Measurements from ENCODE around the gene COMP.

Gene COMP

DNA sequence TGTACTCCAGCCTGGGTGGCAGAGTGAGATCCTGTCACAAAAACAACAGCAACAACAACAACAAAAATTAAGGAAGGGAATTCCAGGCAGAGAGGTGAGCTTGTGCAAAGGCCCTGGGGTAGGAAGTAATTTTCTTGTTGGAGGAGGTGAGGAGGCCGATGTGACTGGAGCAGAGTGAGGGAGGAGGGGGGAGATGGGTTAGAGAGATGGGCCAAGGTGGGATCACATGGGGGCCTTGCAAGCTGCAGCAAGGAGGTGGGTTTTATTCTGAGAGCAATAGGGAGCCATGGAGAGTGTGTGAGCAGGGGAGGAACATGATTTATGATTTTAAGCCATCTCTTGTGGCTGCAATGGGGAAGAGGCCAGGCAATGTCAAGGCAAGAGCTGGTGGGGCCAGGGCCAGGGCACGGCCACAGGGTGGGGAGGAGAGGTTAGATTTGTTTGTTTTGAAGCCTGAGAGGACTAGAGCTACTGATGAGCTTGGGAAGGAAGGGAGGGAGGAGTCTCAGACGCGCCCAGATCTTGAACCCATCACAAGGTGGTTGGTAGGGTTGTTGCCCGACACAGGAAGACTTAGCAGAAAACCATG is 12.5 kb upstream of the COMP start:
- no peak for DNase-seq

DNA sequence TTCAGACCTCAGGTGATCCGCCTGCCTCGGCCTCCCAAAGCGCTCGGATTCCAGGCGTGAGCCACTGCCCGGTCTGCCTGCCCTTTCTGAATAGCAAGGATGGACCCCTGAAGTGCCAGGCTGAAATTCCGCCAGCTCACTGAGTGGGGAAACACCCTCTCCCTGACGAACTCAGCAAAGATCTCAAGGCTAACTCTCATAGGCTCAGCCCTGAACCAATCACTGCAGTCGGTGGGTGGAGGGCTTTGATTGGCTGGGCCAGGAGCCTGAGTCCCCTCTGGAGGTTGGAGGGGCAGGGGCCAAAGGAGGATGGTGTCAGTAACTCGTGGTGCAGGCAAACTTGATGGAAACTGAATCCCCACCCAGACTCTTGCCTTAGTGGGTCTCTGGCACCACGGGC is 11.2 kb upstream of the COMP start:
- DNase-seq: no peak

GRCh38 chr19:18800636-18801035 is 9.5 kb upstream of the COMP start:
- DNase-seq: no peak

DNA sequence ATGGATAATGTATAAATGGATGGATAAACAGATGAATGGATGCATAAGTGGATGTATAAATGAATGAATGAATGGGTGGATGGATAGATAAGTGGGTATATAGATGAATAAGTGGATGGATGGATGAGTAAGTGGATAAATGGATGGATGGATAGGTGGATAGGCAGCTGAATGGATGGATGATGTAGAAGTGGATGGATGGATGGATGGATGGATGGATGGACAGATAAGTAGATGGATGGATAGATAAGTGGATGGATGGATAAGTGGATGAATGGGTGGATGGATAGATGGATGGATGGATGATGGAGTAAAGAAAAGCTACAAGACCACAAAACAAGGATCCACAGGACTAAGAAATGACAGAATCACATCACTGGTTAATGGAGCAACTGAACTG is 9.0 kb upstream of the COMP start:
- no peak for DNase-seq

- no peak for DNase-seq
These were observed 8.4 kb upstream of the COMP start for GRCh38 chr19:18799389-18799970.

DNA sequence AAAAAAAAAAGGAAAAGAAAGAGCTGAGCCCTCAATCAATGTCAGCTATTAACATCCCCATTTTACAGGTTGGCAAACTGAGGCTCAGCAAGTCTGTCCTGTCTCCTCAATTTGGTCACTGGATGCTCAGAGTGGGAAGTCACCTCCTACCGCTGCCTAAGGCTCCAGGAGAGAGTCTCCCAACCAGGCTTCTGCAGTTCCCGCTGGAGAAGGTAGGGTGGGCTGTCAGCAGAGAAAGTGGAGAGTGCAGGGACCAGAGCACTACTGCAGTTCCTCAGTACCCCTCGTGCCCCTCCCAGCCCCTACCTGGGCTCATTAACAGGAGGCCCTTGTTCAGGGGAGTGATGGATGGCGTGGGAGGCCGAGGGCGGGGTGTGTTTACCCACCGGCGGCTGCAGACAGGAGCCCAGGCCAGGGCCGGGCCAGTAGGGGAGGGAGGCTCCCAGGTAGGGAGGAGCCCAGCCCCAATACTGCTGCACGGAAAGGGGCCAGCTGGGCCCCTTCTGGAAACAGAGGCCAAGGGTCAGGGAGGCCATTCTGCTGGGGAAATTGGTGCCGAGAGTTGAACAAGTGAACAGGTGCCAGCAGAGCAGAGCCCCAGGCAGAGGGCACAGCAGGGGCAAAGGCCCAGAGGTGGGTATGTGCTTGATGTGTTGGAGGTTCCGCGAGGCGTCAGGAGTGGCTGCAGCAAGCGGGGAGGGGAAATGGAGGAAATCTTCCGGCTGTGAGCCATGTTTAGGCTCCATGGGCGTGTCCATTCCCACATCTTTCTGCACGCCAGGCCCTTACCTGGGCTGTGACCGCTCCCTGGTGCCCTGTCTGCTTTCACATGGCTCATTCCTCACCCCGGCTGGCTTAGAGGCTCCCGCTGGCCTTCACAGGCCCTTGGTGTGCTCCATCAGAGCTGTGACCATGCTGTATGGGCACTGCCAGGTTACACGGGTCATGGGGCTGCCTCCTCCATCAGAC is 7.6 kb upstream of the COMP start:
- DNase-seq: no peak

DNA sequence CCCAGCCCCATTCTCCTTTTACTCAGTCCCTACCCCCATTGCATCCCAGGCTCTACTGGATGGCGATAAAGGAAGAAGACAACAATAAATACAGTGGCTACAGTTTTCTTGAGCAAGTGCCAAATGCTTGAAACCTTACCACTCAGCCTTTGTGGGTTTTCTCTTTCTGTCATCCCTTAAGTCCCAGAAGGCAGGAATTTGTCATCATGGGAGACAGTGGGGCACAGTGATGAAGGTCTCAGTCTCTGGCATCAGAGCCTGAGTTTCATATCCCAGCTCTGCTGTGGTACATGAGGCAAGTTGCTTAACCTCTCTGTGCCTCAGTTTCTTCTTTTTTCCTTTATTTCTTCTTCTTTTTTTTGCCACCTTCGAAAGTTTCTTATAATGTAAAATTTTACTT is 5.1 kb upstream of the COMP start:
- DNase-seq: no peak

DNA sequence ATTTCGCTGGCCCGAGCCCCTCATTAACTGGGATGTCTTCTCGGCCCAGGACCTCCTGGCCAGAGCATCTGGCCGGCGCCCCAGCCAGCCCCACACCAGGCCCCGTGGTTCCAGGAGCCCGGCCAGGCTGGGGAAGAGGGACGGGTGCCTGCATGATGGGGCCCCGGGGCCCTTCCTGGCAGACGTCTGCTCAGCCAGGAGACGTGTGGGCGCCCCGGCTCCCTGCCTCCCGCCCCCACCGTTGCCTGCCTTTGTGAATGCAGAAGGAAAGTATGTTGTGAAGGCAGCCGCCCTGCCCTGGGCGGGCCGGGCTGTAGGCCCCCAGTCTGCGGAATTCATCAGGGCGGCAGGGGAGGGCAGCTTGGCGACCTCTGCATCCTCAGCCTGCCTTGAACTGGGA is 4.4 kb upstream of the COMP start:
- no peak for DNase-seq

- no peak for DNase-seq
These were observed 3.6 kb upstream of the COMP start for GRCh38 chr19:18794692-18795091.

DNA sequence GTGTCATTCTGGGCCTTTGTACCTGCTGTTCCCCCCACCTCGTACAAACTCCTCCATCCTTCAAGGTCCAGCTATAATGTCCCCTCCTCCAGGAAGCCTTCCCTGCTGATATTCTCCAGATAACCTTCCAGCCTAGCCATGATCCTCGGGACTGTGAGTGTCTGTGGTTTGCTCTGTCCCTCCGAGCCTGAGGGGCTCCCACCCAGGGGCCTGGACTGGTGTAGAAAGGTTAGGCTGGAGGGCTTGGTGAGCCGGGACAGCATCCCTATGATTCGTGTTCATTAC is 2.9 kb upstream of the COMP start:
- DNase-seq: no peak

GRCh38 chr19:18793144-18794028 is 2.3 kb upstream of the COMP start:
- DNase-seq: no peak

DNA sequence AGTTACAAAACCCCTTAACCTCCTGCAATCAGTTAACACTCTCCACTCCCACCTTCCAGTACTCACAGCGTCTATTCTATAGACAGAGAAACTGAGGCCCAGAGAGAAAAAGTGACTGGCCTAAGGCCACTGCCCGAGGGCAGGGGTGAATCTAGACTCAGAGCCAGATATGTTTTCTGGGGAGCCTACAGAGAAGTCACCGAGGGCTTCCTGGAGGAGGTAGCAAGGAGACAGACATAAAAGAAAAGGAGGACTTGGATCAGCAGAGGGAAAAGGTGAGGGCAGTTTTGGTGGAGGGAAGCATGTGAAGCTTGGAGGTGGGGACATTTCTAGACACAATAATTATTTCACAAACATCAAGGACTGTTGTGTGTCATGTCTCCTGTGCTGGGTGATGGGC is 1.6 kb upstream of the COMP start:
- no peak for DNase-seq

GRCh38 chr19:18791315-18791678 is 192 bp upstream of the COMP start:
- DNase-seq: no peak

DNA sequence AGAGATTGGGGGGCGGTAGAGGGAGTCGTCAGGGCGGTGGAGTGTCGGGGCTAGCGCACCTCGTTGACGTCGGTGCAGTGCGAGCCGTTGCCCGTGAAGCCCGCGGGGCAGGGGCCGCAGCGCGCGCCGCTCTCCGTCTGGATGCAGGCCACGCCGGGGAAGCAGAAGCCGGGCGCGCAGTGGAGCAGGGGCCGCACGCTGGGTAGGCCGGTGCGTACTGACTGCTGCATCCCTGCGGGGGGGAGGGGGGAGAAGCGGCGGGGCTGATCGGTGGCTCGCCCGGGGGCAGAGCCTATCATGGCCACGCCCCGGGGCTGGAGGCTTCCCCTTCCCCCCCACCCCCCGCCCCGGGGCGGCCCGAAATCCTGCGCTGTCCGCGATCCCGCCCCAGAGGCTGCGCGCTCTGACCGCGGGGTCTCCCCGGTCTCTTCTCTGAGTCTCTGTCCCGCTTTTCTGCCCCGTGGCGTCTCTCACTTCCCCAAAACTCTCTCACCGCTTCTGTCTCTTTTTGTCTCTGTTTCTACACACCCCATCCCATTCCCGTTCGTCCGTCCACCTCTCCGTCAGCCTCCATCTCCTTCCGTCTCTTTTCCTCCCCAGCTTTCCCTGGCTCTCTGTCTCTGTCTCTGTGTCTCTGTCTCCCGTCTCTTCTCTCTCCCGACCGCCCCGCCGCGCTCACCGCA is 1.1 kb downstream of the COMP start:
- DNase-seq: peak; percentile 32

DNA sequence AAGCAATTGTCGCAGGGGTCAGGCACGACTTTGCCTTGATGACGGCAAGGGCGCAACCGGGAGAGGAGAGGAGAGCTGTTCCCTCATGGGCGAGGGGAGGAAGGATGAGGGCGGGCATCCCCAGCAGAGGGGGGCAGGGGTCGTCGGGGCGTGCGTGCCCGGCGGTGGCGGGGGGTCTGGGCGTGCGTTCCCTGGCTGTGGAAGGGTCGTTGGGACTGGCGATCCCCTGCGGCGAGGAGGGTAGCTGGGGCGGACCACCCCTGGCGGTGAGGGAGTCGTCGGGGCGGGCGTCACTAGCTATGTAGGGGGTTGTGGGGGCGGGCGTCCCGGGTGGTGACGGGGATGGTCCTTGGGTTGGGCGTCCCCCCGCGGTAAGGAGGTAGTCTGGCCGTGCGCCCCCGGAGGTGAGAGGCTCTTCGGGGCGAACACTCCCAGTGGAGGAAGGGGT is 1.7 kb downstream of the COMP start:
- DNase-seq: no peak

GRCh38 chr19:18788529-18789421 is 2.3 kb downstream of the COMP start:
- no peak for DNase-seq

GRCh38 chr19:18785179-18786124 is 5.7 kb downstream of the COMP start:
- peak; percentile 70 for DNase-seq

DNA sequence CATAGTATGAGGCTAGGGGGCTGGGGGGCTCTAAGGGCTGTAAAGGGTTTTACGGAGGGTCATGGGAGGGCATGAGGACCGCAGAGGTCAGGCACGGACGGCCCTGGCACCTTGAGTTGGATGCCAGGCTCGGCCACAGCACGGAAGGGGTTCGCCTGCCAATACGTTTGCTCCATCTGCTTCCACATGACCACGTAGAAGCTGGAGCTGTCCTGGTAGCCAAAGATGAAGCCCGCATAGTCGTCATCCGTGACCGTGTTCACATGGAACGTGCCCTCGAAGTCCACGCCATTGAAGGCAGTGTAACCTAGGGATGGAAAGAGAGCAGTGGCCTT is 6.4 kb downstream of the COMP start:
- DNase-seq: no peak

GRCh38 chr19:18783958-18784785 is 6.9 kb downstream of the COMP start:
- DNase-seq: no peak

Measured in CD4-positive, alpha-beta T cell treated with Interleukin-21 for 1 hour (primary cell).